Measurements from ENCODE around the gene PTPRS.

The PTPRS gene

DNA sequence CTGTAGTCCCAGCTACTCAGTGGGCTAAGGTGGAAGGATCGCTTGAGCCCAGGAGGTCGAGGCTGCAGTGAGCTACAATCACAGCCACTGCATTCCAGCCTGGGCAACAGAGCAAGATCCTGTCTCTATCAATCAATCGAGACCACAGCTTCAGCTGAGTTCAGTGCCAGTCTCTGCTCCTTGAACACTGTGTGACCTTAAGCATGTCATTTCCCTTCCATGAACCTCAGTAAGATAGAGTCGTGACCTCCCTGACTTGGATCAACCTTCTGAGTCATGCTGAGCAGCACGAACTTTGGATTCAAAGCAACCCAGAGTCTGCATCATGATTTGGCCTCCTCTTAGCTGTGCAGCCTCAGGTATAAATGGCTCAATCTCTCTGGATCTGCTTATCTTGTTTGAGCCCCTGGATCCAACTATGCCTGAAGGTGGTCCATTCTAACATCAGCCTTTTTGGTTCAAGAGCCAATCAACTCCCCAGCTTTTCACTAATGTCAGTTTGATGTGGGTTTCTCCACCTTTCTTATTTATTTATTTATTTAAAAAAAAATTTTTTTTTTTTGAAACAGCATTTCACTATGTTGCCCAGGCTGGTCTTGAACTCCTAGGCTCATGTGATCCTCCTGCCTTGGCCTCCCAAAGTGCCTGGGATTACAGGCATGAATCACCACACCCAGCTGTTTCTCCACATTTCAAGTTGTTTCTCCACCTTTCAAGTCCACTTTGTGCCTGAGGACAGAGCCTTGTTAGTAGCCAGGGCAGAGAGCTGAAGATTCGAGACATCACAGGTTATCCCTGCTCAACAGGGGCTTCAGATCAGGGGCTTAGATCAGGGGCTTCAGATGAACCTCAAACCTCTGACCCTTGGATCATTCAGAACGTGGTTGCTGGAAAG, 26.4 kb downstream of the PTPRS start:
- no peak for TF ChIP-seq GATA3 (IDR thresholded peaks at IDR 0.05; ENCODE audit: low read depth, low read length)

DNA sequence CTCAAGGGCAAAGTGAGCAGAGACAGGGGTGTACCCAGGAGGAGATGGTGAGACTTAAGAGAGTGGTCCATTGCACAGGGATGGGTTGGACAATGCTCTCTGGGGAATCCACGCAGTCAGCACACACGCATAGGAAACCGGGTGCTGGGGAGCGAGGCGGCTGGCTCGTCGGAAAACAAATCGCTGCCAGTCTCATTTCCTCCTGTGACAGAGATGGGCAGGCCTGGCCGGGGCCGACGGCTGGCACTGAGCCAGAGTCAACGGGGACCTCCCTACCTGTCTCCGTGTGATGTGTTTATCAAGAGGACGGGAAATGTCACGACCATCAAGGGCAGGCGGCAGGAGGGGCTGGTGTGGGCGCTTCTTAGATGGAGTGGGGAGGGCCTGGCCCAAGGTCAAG, 27.3 kb downstream of the PTPRS start:
- TF ChIP-seq GATA2 (IDR thresholded peaks at IDR 0.05; ENCODE audit: low read depth, low read length) (no peak), GATA3 (IDR thresholded peaks at IDR 0.05; ENCODE audit: low read depth, low read length) (no peak)

DNA sequence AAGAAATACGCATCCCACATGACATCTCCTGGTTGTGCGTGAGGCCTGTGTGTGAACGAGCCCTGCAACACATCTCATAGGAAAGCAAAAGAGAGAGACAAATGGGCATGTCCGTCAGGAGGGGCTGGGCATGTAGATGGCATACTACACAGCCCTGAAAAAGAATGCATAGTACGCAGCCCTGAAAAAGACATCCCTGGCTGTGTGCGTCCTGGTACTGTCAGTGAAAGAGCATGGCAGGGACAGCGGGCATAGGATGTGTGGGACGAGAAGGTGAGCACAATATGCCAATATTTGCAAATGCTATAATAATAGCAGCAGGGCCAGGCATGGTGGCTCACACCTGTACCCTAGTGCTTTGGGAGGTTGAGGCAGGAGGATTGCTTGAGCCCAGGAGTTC, 28.6 kb downstream of the PTPRS start:
- TF ChIP-seq GATA3 (IDR thresholded peaks at IDR 0.05; ENCODE audit: low read depth, low read length) (no peak), GATA2 (IDR thresholded peaks at IDR 0.05; ENCODE audit: low read depth, low read length) (no peak)

DNA sequence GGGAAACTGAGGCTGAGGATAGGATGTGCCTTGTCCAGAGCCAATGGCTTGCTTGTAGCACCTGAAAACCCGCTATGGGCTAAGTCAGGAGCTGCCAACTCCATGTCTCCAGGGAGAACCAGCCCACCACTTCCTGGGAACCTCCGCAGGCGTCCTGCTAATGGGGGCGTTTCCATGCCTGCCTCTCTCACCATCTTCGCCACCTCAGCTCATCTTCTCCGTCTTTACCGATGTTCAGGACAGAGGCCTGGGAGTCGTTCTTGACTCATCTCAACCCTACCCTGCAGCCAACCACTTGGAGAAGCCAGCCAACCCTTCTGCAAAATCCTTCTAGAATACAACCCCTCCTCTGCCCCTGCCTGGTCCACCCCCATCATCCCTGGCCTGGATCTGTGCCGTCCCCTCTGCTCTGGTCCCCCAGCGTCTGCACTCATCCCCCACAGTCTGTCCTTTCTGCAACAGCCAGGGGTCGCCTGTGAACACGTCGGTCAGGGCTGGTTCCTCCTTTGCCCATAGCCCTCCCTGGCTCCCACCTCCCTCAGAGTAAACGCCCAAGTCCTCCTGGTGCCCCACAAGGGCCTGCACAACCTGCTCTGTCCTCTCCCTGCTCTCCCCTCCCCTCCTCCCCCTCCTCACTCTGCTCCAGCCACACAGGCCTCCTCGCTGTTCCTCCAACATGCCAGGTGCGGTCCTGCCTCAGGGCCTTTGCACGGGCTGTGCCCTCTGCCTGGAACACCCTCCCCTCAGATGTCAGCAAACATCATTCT, 31.0 kb downstream of the PTPRS start:
- no peak for TF ChIP-seq GATA2 (IDR thresholded peaks at IDR 0.05; ENCODE audit: low read depth, low read length)
- no peak for TF ChIP-seq GATA3 (IDR thresholded peaks at IDR 0.05; ENCODE audit: low read depth, low read length)

DNA sequence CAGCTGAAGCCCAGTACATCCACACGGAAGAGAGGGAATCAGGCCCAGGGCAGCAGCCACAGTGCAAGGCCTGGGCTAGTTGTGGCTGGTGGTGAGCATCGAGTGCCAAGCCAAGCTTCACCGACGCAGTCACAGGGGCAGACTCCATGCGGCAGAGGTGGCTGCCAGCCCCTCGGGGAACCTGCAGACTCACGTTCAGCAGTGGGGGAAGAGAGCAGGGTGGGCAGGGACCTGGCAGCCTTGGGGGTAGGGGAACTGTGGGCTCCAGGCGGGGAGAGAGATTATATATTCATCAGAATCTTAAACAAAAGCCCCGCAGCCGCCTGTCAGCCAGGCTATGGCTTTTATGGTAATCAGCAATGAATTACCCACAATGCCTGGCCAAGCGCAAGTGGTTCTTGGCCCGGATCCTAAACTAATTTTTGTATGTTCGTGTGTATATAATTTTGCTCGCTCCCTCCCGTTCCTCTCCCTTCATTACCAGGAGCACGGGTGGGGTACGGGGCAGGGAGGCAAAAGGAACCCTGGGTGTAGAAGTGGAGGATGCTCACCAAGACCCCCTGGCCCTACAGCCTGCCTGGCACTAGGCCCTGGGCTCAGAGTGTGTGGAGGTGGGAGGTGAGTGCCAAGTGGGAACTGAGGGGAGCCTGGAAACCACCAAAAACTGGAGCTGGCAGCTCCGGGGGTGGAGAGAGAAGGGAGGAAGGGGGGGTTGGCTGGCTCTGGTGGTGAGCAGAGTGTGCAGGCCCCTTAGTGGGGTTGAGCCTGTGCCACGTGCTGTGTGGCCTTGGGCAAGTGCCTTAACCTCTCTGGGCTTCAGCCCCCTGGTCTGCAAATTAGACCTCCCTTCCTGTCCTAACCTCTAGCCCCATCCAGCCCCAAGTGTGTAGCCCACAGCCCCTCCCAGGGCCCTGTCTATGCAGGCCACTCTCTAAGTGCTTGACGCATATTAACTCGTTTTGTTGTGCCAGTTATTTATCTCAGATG, 31.9 kb downstream of the PTPRS start:
- no peak for TF ChIP-seq GATA3 (IDR thresholded peaks at IDR 0.05; ENCODE audit: low read depth, low read length)
- TF ChIP-seq GATA2 (IDR thresholded peaks at IDR 0.05; ENCODE audit: low read depth, low read length): no peak

DNA sequence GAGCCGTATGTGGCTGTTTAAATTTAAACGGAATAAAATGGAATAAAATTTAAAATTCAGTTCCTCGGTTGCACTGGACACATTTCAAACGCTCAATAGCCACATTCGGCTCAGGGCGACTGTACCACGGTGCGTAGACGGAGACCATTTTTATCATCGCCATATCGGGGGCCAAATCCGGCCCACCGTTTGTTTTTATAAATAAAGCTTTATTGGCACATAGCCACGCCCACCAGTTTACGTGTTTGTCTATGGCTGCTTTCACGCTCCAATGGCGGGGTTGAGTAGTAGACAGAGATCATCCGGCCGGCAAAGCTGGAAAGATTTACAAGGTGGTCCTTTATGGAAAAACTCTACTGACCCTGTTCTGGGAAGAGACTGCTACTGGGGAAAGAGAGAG, 33.0 kb downstream of the PTPRS start:
- TF ChIP-seq GATA2 (IDR thresholded peaks at IDR 0.05; ENCODE audit: low read depth, low read length): no peak
- TF ChIP-seq GATA3 (IDR thresholded peaks at IDR 0.05; ENCODE audit: low read depth, low read length): no peak

DNA sequence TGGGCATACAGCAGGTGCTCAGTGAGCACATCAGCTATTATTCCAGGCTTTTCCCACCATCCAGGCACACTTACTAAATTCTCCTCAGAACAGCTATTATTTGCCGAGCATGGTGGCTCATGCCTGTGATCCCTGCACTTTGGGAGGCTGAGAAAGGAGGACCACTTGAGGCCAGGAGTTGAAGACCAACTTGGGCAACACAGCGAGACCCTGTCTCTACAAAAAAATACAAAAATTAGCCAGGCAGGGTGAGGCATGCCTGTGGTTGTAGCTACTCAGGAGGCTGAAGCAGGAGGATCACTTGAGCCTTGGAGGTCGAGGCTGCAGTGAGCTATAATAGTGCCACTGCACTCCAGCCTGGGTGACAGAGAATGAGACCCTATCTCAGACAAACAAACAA, 35.4 kb downstream of the PTPRS start:
- no peak for TF ChIP-seq GATA2 (IDR thresholded peaks at IDR 0.05; ENCODE audit: low read depth, low read length)
- no peak for TF ChIP-seq GATA3 (IDR thresholded peaks at IDR 0.05; ENCODE audit: low read depth, low read length)

DNA sequence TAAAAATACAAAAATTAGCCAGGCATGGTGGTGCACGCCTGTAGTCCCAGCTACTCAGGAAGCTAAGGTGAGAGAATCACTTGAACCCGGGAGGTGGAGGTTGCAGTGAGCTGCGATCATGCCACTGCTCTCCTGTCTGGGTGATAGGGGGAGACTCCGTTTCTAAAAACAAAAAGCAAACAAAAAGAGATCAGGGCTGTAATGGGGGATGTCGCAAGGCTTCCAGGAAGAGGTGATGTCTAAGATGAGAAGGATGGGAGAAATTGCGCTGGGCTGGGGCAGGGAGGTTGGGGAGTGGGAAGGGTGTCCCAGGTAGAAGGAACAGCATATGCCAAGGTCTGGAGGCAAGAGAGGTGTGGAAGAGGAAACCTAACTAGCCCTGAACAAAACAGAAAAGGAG, 36.1 kb downstream of the PTPRS start:
- TF ChIP-seq GATA2 (IDR thresholded peaks at IDR 0.05; ENCODE audit: low read depth, low read length) (no peak), GATA3 (IDR thresholded peaks at IDR 0.05; ENCODE audit: low read depth, low read length) (no peak)

DNA sequence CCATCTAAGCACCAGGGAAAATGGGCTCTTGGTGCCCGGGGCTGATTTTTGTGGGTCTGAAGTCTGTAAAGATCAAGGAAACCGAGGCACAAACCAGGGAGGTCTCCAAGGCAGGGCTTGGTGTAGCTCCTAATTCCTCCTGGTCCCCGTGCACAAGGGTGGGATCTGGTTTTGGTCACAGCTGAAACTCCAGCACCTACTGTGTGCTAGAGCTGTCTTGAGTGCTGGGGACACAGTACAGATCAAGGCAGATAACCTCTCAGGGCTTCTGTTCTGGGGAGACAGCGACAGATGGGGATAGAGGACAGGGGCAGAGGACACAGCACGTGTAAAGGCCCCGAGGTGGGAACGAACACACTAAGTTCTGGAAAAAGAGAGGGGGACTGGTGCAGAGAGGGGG, 37.4 kb downstream of the PTPRS start:
- TF ChIP-seq GATA3 (IDR thresholded peaks at IDR 0.05; ENCODE audit: low read depth, low read length): no peak
- no peak for TF ChIP-seq GATA2 (IDR thresholded peaks at IDR 0.05; ENCODE audit: low read depth, low read length)

DNA sequence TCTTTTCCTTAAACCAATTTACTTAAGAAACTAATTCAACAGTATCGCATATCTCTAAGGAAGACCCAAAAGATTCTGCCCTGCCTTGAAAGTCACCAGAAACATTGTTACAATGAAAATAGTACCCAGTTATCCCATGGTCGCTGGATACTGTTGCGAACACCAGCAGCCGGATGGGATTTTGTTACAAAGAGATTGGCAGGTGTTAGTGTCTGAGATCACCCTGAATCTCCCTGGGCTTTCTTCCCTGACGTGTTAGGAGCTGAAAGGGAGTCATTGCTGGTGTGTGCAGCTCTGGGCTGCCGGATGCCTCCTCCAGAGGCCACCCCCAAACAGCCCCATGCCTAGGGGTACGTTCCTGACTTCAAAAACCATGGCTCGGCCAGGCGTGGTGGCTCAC, 38.2 kb downstream of the PTPRS start:
- TF ChIP-seq GATA3 (IDR thresholded peaks at IDR 0.05; ENCODE audit: low read depth, low read length) (no peak), GATA2 (IDR thresholded peaks at IDR 0.05; ENCODE audit: low read depth, low read length) (no peak)

DNA sequence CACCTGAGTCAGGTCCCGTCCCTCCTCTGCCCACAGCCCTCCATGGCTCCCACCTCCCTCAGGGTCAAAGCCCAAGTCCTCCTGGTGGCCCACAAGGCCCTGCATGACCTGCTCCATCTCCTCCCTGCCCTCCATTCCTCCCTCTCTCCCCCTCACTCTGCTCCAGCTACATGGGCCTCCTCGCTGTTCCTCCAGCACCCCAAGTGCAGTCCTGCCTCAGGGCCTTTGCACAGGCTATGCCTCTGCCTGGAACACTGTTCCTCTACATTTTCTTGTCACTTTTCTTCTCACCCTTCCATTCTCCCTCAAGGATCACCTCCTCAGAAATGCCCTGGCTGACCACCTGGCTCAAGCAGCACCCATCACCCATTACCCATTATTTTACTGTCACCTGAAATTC, 41.5 kb downstream of the PTPRS start:
- TF ChIP-seq GATA2 (IDR thresholded peaks at IDR 0.05; ENCODE audit: low read depth, low read length) (no peak), GATA3 (IDR thresholded peaks at IDR 0.05; ENCODE audit: low read depth, low read length) (no peak)

DNA sequence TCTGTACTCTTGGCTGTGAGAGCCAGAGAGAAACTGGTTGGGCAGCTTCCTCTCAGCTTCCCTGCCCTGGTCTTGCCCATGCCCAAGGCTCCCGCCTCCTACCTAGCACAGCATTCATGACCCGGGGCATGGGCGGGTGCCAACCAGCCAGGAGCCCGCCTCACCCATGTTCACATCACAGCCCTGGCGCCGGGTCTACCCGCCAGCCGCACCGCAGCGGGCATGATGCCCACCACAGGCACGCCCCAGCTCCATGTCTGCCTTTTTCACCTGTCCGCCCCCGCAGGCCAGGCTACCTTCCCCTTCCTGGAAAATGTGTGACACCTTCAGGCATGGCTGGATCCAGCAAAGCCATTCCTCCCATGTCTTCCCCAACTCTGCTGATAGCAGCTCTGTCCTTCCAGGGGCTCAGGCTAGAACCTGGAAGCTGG, 42.1 kb downstream of the PTPRS start:
- TF ChIP-seq GATA2 (IDR thresholded peaks at IDR 0.05; ENCODE audit: low read depth, low read length) (no peak), GATA3 (IDR thresholded peaks at IDR 0.05; ENCODE audit: low read depth, low read length) (no peak)

DNA sequence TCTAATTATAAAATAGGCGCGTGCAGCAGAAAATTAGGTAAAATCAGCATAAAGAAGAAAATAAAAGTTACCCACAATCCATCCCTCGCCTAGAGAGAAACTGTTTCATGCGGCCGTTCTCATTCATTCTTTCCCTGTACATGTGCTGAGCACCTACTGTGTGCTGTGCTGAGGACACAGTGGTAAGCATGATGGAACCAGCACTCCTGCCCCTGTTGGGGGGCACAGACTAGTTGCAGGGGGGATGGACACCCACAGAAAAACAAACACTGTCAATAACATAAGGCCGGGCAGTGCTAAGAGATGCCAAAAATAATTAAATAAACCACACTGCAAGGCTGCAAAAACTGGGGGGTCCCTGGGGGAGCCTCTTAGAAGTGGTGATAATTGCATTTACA, 43.3 kb downstream of the PTPRS start:
- TF ChIP-seq GATA3 (IDR thresholded peaks at IDR 0.05; ENCODE audit: low read depth, low read length) (no peak), GATA2 (IDR thresholded peaks at IDR 0.05; ENCODE audit: low read depth, low read length) (no peak)

Measured in SH-SY5Y (cell line).